ENCODE results near the gene NEK6.

The NEK6 gene

DNA sequence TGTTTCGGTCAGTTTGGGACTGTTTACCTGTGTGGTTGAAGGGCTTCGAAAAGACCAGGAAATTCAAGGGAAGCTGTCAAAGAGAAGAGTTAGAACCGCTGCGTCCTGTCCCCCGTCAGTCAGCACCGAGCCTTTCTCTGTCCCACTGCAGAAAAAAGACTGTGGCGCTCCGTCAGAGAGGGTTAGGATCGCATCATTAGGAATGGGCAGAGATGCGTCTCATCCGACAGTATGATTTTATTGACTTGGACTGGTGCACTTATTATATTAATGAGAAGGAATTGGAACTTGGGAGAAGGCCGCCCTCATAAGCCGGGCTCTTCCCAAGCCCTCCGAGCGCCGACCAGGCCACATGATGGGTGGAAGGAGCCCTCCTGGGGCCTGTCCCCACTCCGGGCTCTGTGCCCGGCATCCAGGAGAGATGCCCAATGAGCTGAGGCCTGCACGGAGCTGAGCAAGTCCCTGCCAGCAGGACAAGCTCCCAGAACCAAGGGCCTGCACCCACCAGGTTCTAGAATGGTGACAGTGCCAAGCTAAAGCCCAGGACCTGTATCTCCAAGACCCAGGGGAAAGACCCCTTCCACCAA is 71.5 kb downstream of the NEK6 start:
- no peak overlapping the region for H3K4me3 ChIP-seq (ENCODE audit: low read depth, low read length)
- TF ChIP-seq, protein P1, sequence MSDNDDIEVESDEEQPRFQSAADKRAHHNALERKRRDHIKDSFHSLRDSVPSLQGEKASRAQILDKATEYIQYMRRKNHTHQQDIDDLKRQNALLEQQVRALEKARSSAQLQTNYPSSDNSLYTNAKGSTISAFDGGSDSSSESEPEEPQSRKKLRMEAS (IDR thresholded peaks at IDR 0.05; ENCODE audit: low read depth, low read length), result no peak
- TF ChIP-seq MYC (IDR thresholded peaks at IDR 0.05; ENCODE audit: low read depth, low read length), result no peak
- TF ChIP-seq, protein P2, sequence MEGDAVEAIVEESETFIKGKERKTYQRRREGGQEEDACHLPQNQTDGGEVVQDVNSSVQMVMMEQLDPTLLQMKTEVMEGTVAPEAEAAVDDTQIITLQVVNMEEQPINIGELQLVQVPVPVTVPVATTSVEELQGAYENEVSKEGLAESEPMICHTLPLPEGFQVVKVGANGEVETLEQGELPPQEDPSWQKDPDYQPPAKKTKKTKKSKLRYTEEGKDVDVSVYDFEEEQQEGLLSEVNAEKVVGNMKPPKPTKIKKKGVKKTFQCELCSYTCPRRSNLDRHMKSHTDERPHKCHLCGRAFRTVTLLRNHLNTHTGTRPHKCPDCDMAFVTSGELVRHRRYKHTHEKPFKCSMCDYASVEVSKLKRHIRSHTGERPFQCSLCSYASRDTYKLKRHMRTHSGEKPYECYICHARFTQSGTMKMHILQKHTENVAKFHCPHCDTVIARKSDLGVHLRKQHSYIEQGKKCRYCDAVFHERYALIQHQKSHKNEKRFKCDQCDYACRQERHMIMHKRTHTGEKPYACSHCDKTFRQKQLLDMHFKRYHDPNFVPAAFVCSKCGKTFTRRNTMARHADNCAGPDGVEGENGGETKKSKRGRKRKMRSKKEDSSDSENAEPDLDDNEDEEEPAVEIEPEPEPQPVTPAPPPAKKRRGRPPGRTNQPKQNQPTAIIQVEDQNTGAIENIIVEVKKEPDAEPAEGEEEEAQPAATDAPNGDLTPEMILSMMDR (IDR thresholded peaks at IDR 0.05; ENCODE audit: low read depth, low read length), result no peak
- DNase-seq (ENCODE audit: low read depth), result no peak

DNA sequence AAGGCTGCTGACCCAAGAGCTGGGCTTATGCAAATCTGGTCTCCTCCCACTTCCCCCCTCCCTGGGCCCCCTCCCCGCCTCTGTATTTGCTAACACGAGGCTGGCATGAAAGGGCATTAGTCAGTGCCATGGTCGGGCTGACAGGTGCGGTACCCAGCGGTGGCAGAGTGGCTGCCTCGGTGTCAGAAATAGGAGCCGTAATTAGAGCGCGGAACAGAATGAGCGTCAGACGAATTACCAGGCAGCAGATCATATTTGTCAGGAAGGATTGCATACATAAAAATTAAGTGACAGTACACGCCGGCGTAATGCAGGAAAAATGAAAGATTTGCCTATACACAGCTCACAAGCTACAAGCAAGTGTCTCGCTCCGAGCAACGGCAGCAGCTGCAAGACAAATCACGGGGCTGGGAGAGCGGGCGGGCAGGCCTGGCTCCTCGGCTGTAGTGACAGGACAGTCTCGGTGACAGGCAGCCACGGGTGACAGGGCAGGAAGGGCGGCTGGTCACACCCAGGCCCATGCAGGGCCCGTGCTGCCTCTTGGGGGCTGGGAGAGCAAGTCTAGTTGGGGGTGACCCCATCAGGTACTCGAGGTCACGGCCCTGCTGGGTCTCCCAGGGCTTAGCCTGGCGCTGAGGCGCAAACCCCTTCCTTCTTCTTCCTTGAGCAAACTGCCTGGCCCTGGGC is 72.4 kb downstream of the NEK6 start:
- no peak for DNase-seq (ENCODE audit: low read depth)
- TF ChIP-seq, protein P1 (IDR thresholded peaks at IDR 0.05; ENCODE audit: low read depth, low read length), result no peak
- TF ChIP-seq, protein P2 (IDR thresholded peaks at IDR 0.05; ENCODE audit: low read depth, low read length), result no peak
- TF ChIP-seq POLR2A (IDR thresholded peaks at IDR 0.05; ENCODE audit: extremely low read depth, insufficient read length) (no peak), MYC (IDR thresholded peaks at IDR 0.05; ENCODE audit: low read depth, low read length) (no peak)
- H3K4me3 ChIP-seq (ENCODE audit: low read depth, low read length), result no peak overlapping the region

DNA sequence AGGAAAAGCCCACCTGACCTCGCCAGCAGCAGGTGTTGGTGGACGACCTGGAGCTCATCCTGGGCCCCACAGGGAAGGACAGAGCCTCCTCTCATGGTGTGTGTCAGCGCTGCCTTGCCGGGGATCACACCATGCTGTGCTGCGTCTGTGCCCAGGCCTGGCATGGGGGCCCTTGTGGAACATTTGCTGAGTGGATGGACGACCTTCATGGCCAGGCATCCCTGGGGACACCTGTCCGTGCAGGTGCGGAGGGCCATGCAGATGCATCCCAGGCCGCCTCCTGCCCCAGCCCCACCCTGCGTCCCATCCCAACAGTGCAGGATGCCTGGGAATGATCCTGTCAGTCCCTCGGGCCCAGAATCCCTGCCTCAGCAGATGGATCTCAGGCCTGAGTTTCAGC is 73.8 kb downstream of the NEK6 start:
- TF ChIP-seq POLR2A (IDR thresholded peaks at IDR 0.05; ENCODE audit: extremely low read depth, insufficient read length) (no peak), MYC (IDR thresholded peaks at IDR 0.05; ENCODE audit: low read depth, low read length) (no peak)
- TF ChIP-seq, protein P1 (IDR thresholded peaks at IDR 0.05; ENCODE audit: low read depth, low read length), result no peak
- TF ChIP-seq, protein P2 (IDR thresholded peaks at IDR 0.05; ENCODE audit: low read depth, low read length), result no peak
- DNase-seq (ENCODE audit: low read depth), result no peak
- H3K4me3 ChIP-seq (ENCODE audit: low read depth, low read length), result no peak overlapping the region

DNA sequence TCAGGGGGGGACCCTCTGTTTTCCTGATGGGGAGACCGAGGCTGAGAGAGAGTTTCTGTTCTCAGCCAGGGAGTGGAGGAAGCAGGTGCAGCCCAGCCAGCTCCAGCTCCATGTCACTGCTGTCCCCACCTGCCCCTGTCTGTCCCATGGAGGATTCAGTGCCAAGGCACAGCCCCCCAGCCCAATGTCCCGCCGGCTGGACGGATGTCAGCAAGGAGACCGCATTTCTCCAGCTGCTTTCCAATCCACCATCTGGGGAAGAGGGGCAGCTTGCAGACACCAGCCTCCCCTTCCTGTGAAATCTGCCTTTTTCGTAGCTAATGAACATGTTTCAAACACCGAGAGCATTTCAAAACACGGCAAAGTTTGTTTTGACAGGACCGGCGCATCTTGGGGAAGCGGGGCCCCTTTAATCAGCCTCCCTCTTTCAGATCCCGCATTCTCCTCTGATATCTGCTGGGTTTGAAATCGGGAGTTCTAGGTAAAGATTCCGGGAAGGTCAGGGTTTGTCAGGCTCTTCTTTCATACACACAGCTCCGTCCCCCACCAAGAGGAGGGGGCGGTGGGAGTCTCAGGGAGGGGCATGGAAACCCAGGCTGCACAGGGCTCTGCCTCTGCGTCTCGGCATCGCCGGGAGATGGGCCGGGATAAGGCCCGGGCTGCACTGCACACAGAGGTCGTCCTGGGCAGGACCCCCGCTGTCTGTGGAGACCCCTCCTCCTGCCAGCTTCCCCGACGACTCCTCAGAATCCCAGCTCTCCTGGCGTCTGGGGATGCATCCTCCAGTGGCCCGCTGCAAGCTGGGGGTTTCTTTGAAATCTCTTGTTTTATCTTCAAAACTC is 74.8 kb downstream of the NEK6 start:
- TF ChIP-seq, protein P1 (IDR thresholded peaks at IDR 0.05; ENCODE audit: low read depth, low read length), result no peak
- no peak for TF ChIP-seq MYC (IDR thresholded peaks at IDR 0.05; ENCODE audit: low read depth, low read length)
- no peak for TF ChIP-seq POLR2A (IDR thresholded peaks at IDR 0.05; ENCODE audit: extremely low read depth, insufficient read length)
- TF ChIP-seq, protein P2 (IDR thresholded peaks at IDR 0.05; ENCODE audit: low read depth, low read length), result no peak
- DNase-seq (ENCODE audit: low read depth), result no peak
- H3K4me3 ChIP-seq (ENCODE audit: low read depth, low read length), result no peak overlapping the region

DNA sequence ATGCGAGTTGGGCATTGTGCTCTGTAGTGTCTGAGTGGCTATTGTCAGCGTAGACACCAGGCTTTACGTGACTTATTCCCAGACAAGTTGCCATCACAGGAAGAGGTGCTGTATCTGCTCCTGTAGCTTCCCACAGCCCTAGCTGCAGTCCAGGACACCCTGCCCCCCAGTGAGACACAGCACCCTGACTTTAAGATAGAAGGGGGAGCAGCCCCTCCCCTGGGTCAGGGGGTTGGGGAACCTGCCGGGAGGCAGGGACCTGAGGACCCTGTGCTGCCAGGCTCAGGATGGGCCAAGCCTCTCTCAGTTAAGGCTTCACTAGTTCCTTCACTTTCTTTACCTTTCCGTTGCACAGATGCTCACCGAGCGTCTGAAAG is 75.4 kb downstream of the NEK6 start:
- no peak for DNase-seq (ENCODE audit: low read depth)
- no peak overlapping the region for H3K4me3 ChIP-seq (ENCODE audit: low read depth, low read length)
- TF ChIP-seq POLR2A (IDR thresholded peaks at IDR 0.05; ENCODE audit: extremely low read depth, insufficient read length) (no peak), MYC (IDR thresholded peaks at IDR 0.05; ENCODE audit: low read depth, low read length) (no peak)
- TF ChIP-seq, protein P1 (IDR thresholded peaks at IDR 0.05; ENCODE audit: low read depth, low read length), result no peak
- TF ChIP-seq, protein P2 (IDR thresholded peaks at IDR 0.05; ENCODE audit: low read depth, low read length), result no peak

Measured in NB4 (cell line).